Heart left ventricle (tissue), 16 donors: Measurements from ENCODE around the gene EPDR1. TPM values are rescaled to one million over a fixed set of nuclear protein-coding genes. Genes with fewer than 3 reads are reported as not detected.
A peak's percentile ranks its signal among the peaks of the same experiment; 100 is the strongest.

Source experiments
- ATAC-seq, 4 donors: fragments of 200-7000 bp; cut with Tn5 transposase; one replicate each; pipeline ENCODE4 v1.9.1; 2020 to 2022; ENCODE audit warnings: moderate library complexity in 4 of 4, mild to moderate bottlenecking in 3 of 4, moderate number of reproducible peaks in 1 of 4
- DNase-seq, 5 donors: peaks; one replicate each; pipeline ENCODE4 v3.0.0-alpha.2; 2020
- H3K27ac ChIP-seq, 12 donors: fragments of 200-600 bp; sonication (generic) in 4 of 12; one replicate each; pipeline versions ENCODE4 v1.5.0 to v1.8.0; 2016 to 2022; ENCODE audit warnings: mild to moderate bottlenecking in 2 of 12
- H3K27me3 ChIP-seq, 9 donors: fragments of 200-600 bp; sonication (generic) in 2 of 9; one replicate each; pipeline versions ENCODE4 v1.5.1 to v1.8.0; 2016 to 2022; ENCODE audit warnings: mild to moderate bottlenecking in 3 of 9
- H3K36me3 ChIP-seq, 9 donors: fragments of 200-600 bp; sonication (generic) in 2 of 9; one replicate each; pipeline versions ENCODE4 v1.5.0 to v1.8.0; 2018 to 2022; ENCODE audit warnings: mild to moderate bottlenecking in 2 of 9
- H3K4me1 ChIP-seq, 12 donors: fragments of 200-600 bp; sonication (generic) in 4 of 12; one replicate each; pipeline versions ENCODE4 v1.5.0 to v1.8.0; 2016 to 2022; ENCODE audit warnings: mild to moderate bottlenecking in 3 of 12
- H3K4me3 ChIP-seq, 12 donors: fragments of 200-600 bp; sonication (generic) in 4 of 12; one replicate each; pipeline versions ENCODE4 v1.5.0 to v1.8.0; 2017 to 2022; ENCODE audit warnings: mild to moderate bottlenecking in 9 of 12, moderate library complexity in 4 of 12
- H3K9me3 ChIP-seq, 12 donors: fragments of 200-600 bp; sonication (generic) in 4 of 12; one replicate each; pipeline versions ENCODE4 v1.5.0 to v1.8.0; 2016 to 2022; ENCODE audit warnings: mild to moderate bottlenecking in 1 of 12
- CTCF ChIP-seq, 12 donors: fragments of 200-600 bp; sonication (generic) in 4 of 12; IDR thresholded peaks; one replicate each; pipeline versions ENCODE4 v1.5.0 to v1.8.0; 2018 to 2022; ENCODE audit warnings: antibody characterized with exemption in 12 of 12, mild to moderate bottlenecking in 5 of 12
- POLR2A ChIP-seq, 2 donors: fragments of 450-650 bp; IDR thresholded peaks; one replicate each; pipeline ENCODE4 v1.6.1; 2017; ENCODE audit warnings: antibody characterized with exemption in 2 of 2, mild to moderate bottlenecking in 2 of 2, moderate library complexity in 2 of 2
- WGBS, 4 donors: extraction: QIAGEN DNeasy Blood & Tissue Kit in 2 of 4; methylation state at CpG; one replicate each; pipeline versions ENCODE4 v1.1.5 to v1.1.7; 2013 to 2018; 5-methylcytosine and 5-hydroxymethylcytosine counted together
- intact Hi-C, 10 donors: fragments of 100-400 bp; cut with DNase I; formaldehyde crosslinking; loops; one replicate each; pipeline versions ENCODE4 v1.11.1 to v1.14.2; 2022
- polyA plus RNA-seq, 2 donors: library from polyadenylated mRNA; stranded (reverse); fragments of 200-250 nt; gene quantifications; one replicate each; pipeline ENCODE4 v1.2.3, GENCODE V29; 2013
- total RNA-seq, 9 donors: library from RNA; depleted of rRNA in 2 of 9; stranded (reverse); fragments of >200 nt in 2 of 9; fragmentation: NEBNext Ultra II Directional in 3 of 9; extraction: Animal tissue kit (Norgen Biotek cat#: 25700) in 3 of 9; gene quantifications; one replicate each; pipeline versions ENCODE4 v1.1.0 to v1.2.4, GENCODE V29; 2016 to 2023
- donor health status: ischemic (EF 13 %, LVEDD 7.1; RV severe dilation, severe dysfunction).
- donor health status: healthy with polysubstance abuse.
- donor health status: DM: no; HTN: yes; CAD: no.
- donor health status: DM: no; HTN: no; CAD: no.
- donor health status: ischemic (EF 25% LVEDD 6.9; RV normal size, moderate dysfunction).
- donor health status: ischemic (EF 25% LVEDD 5.7; RV mildly dilated, moderate dysfunction).
- donor health status: healthy.
- donor health status: DM: yes; HTN: yes; CAD: no.
- donor health status: ischemic (EF 35%, LVEDD 5.7; RV mildly dilated, moderate dysfunction).
- donor health status: nonischemic (EF 11% LVEDD 7.7; RV severe dilation, severe dysfunction).
- donor health status: DM: yes; HTN: yes; CAD: no.
- donor health status: PGD.
- donor health status: ischemic (EF 29% LVEDD 5.4; RV normal size, mild dysfunction).
- donor health status: nonischemic (EF 23%, LVEDD 6.1; RV moderate dilation, normal function).

EPDR1 gene
- total and polyA plus RNA-seq, 11 donors, result 10.5 to 73.0 (median 37.2) TPM

GRCh38 chr7:37916673-37917660 is 3.5 kb upstream of the EPDR1 start, which contains the start of gene SFRP4:
TSS of gene SFRP4 (minus strand) at chr7:37916817. CDS start at chr7:37916537, 280 bp downstream.
- H3K9me3 ChIP-seq, result no peaks in the 10 kb centered on the region
- peaks cover 0 to 32% (median 13%) of the 10 kb centered on the region in 12 donors for H3K4me1 ChIP-seq
- WGBS, 4 donors, result 0 to 2% (median 1%) methylated on average over 11 to 46 of the region's 46 CpGs
- peaks cover 0 to 21% (median 5%) of the 10 kb centered on the region in 9 donors for H3K27me3 ChIP-seq
- H3K27ac ChIP-seq, result peak within 1 kb of the TSS in 8 of 12 donors; percentile 42 to 88 (median 74)
- no peaks in the 10 kb centered on the region for H3K36me3 ChIP-seq
- no peak for TF ChIP-seq POLR2A (IDR thresholded peaks at IDR 0.05)
- TF ChIP-seq CTCF (IDR thresholded peaks at IDR 0.05), result peak; percentile 52 to 80 (median 66)
- DNase-seq, result peak; percentile 67 to 76 (median 69)
- ATAC-seq, result peak; percentile 50 to 73 (median 60)
- H3K4me3 ChIP-seq, result peak within 1 kb of the TSS; percentile 33 to 68 (median 56)
- intact Hi-C loops, result loop anchor here in 9 of 10 donors (2.0 to 10.0 kb wide), 5 partner anchors 158 to 305 kb away; no protein-coding TSS in a partner anchor

DNA sequence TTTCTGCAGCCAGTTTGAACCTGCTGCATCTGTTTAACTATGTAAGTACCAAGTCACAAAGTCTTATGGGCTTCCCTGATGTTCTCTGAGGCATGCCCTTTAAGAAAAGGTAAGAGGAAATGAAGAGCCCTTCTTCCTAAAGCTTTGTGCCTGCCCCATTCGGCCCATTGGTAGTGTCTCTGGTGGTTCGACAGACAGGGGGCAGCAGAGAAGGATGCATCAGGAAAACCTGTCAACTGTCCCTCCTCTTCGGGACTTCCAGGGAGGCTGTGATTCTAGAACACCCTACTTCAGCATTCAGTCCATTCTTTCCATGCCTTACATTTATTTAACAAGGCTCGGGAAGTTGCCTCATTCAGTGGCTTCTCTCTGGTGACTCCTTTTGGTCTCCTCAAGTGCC is 1.9 kb upstream of the EPDR1 start:
- no peak for TF ChIP-seq POLR2A (IDR thresholded peaks at IDR 0.05)
- peak in 2 of 12 donors; percentile 6 to 15 for TF ChIP-seq CTCF (IDR thresholded peaks at IDR 0.05)
- Histone ChIP-seq H3K9me3 (no peaks in the 10 kb centered on the region), H3K4me1 (peaks cover 0 to 40% (median 13%) of the 10 kb centered on the region in 12 donors), H3K4me3 (no peak overlapping the region), H3K36me3 (no peaks in the 10 kb centered on the region), H3K27ac (no peak overlapping the region), H3K27me3 (peaks cover 0 to 21% (median 5%) of the 10 kb centered on the region in 9 donors)
- WGBS, 4 donors, result 60 to 87% (median 72%) methylated on average over 4 of the region's 4 CpGs
- no peak for DNase-seq
- no peak for ATAC-seq
- intact Hi-C loops, result loop anchor here in 8 of 10 donors (5.0 to 10.0 kb wide), 4 partner anchors 156 to 304 kb away; no protein-coding TSS in a partner anchor

GRCh38 chr7:37920849-37921805 is 687 bp downstream of the EPDR1 start:
- WGBS, 4 donors, result 1 to 2% (median 1%) methylated on average over 14 to 63 of the region's 63 CpGs
- TF ChIP-seq POLR2A (IDR thresholded peaks at IDR 0.05), result no peak
- TF ChIP-seq CTCF (IDR thresholded peaks at IDR 0.05), result peak in 5 of 12 donors; percentile 4 to 39 (median 24)
- Histone ChIP-seq H3K4me3 (peak overlapping the region; percentile 46 to 86 (median 76)), H3K27me3 (peaks cover 0 to 16% (median under 1%) of the 10 kb centered on the region in 9 donors), H3K36me3 (no peaks in the 10 kb centered on the region), H3K4me1 (peaks cover 0 to 36% (median 13%) of the 10 kb centered on the region in 12 donors), H3K27ac (peak overlapping the region; percentile 72 to 96 (median 88)), H3K9me3 (peaks cover 0 to 13% (median 8%) of the 10 kb centered on the region in 12 donors)
- intact Hi-C loops, result loop anchor here in 2 of 10 donors (2.0 to 5.0 kb wide), 2 partner anchors 22 to 151 kb away; no protein-coding TSS in a partner anchor
- ATAC-seq (peak; percentile 72 to 78 (median 74)), DNase-seq (peak; percentile 37 to 72 (median 61))
